Endothelial cell of hepatic sinusoid (primary cell): ENCODE measurements around the gene HMGB2.

Experiments
- in situ Hi-C: cut with HindIII; loops from 2 replicates; pipeline ENCODE4 v1.10.0; 2017; ENCODE audit warnings: low sequenced_read_pairs

Gene HMGB2

DNA sequence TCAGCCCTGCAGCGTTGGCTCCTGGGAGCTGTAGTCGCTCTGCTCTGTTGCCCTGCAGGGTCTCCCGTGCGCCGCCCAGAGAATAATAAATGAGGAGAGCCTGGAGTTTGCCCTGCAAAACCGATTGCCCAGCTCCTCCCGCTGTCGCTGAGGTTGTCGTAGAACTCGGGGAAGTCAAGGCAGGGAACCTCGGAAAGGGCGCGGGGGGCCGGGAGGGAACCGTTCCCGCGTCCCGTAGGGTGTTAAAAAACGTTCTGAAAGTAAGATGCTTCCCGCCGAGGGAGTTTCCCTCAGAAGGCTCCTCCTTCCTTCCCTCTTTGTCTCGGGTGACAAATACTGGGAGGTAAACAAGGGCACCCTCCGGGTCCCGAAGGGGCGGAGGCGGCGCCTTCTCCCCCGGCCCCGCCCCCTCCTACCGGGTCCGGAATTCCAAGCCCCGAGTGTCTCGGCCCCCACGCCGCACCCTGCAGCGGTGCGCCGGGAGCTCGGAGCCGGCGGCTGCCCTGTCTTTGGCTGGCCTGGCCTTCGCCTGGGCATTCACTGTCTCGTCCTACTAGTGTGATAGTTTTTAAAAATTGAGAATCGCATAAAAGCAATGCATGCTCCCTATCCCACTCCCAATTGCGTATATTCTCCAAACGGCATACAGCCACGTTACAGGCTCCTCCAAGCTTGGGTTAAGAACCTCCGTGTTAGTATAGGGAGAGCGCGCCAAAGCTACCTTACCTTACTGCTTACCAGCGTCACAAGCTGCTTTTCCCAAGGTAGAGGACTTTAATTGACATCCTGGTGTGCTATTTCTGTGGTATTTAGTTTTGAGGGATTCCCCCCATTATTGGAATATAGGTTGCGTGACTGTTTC lies 964 bp upstream of the HMGB2 start:
- in situ Hi-C loops: no loop called here

DNA sequence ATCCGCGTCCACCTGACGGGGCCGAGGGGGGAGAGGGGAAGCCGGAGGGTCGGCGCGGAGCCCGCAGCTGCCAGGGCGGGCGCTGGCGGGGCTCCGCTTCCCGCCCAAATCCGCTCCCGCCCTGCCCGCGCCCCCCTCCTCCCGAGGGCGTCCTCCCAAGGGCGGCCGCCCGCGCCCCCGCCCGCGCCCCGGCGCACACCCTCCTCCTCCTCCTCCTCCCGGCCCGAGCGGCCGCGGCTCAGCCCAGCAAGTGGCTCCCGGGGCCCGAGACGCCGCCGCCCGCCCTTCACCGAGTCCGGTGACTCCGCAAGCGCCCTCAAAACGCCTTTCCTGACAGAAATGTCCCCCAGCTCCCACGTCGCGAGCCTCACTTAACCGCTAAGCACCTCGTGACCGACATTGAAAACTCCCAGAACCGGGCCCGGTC lies 487 bp downstream of the HMGB2 start:
- in situ Hi-C loops: no loop called here

DNA sequence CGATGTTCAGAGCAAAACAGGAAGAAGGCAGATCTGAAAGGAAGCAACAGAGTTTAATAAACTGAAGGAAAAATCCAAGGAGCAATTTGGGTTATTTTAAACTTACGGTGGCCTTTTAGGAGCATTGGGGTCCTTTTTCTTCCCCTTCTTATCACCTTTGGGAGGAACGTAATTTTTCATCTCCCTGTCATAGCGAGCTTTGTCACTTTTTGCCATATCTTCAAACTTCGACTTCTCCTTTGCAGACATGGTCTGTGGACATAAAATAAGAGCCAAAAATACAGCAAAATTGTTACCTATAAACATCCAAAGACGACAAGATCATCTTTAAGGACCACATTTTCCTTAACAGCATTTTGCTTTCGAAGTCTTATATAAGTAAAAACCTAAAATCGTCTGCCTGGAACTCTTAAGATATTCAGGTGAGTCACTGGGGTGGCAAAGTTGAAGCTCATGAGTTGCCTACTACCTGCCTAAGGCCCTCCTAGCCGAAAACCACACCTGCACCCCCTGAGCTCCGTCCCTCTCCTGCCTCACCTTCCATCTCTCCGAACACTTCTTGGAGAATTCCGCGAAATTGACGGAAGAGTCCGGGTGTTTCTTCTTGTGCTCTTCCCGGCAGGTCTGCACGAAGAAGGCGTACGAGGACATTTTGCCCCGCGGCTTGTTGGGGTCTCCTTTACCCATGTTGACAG lies 1.0 kb downstream of the HMGB2 start:
- in situ Hi-C loops: no loop called here

DNA sequence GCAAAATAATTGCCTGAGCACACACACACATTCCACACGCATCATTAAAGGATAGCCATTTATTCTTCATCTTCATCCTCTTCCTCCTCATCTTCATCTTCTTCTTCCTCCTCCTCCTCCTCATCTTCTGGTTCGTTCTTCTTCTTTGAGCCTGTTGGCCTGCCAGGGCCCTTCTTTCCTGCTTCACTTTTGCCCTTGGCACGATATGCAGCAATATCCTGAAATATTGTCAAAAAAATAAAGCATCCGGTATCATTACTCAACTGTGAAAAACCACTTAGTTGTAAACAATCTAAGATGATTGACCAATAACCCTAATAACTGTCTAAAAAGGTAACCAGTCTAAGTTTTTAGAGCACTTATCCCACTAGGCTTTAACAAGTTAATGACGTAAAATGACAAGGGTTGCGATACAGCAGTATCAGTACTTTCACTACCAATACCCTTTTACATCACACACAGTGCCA lies 2.1 kb downstream of the HMGB2 start:
- in situ Hi-C loops: no loop called here

DNA sequence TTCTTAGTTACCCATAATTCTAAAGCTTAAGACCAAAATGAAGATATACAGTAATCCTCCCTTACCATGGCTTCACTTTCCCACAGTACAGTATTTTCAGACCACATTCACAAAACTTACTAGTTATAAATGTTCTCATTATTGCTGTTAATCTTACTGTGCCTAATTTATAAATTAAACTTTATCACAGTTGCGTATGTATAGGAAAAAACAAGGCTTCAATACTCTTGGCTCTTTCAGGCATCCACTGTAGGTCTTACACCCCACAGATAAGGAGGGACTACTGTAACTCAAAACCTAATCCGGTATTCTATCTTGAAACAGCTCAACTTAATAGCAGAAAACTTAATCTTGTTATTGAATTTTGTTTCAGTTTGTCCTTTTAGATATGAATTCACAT lies 3.6 kb downstream of the HMGB2 start:
- in situ Hi-C loops: no loop called here

DNA sequence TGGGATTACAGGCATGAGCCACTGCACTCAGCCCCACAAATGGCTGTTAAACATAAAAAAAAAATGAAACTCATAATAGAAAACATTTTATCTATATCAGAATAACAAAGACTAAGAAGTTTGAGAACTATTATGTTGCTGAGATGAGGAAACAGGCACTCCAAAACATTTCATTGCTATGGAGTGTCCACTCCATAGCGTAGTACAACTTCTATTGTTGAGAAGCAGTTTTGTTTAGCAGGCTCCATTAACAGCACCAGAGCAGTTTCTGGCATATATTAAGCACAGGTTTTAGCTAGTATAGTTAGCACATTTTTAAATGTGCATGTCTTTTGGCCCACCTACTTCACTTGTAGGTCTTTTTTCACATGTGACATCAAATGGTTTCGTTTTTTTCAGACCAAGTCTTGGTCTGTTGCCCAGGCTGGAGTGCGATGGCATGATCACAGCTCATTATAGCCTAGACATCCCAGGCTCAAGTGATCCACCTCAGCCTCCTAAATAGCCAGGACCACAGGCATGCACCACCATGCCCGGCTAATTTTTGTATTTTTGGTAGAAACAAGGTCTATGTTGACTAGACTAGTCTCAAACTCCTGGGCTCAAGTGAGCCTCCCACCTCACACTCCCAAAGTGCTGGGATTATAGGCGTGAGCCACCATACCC lies 5.8 kb downstream of the HMGB2 start:
- in situ Hi-C loops: no loop called here

DNA sequence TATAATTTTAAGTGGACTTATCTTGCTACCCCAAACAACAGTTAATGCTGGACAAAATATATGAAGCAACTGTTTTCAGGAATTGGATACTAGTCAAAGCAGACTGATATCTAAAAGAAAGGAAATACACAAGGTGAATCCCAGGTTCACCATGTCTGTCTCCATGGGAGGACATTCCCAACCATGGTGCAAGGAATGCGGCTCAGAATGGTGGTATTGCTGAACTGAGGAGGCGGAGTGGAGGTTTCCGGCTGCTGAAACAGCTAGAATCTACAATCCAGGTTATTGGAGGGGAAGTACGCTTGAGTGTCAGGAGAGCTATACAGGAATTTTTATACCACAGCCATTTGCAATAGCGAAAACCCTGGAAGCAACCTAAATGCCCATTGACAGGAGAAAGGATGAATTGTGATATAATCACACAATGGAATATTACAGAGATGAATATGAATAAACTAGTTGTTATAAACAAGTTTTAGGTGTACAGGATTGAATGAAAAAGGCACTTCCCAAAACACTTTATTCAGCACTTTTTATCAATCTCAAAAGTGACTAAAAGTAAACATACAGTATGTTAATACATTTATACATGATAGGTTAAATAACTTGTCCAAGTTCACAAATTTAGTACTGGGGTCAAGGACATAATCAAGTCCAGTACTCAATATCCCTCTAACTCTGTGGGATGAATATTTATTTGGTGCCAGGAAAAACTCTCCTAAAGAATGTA lies 9.0 kb downstream of the HMGB2 start:
- in situ Hi-C loops: no loop called here

DNA sequence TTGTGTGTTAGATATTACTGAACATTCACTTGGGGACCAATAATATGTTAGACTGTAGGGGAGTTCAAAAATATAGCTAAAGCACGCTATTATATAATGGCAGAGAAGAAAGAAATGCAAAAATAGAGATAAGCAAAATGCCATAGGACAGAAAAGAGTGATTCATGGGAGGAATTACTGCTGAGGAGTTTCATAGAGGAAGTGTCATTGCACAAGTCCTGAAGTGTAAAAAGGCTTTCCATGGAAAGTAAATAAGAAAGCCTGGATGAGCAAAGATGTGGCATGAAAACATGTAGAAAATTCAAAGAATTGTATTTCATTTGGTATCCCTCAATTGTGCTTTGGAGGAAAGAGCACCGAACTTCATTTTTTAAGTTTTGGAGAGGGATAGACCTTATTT lies 14.5 kb downstream of the HMGB2 start:
- in situ Hi-C loops: no loop called here

DNA sequence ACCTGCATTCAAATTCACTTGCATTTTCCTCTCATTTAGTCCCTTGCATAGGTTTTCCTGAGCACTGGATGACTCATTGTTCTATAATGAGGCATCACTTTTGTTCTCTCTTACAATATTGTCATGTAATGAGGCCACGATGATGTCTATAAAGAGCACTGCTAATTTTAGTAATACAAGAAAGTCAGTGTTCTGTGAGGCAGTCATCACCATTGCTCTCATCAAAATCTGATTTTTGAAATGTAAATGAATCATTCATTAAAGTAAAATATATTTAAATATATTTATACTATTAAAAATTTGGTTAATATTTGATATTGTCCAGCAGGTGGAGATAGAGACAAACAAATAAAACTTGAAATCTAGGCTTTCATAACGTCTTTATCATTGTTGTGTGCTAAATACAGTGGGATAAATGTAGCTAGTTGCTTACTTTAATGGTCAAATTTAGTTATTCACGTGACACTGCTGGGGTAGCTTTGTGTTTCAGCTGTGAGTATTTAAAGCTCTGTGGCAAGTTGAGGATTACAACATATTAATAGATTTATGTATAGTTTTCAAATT lies 15.4 kb downstream of the HMGB2 start:
- in situ Hi-C loops: no loop called here

DNA sequence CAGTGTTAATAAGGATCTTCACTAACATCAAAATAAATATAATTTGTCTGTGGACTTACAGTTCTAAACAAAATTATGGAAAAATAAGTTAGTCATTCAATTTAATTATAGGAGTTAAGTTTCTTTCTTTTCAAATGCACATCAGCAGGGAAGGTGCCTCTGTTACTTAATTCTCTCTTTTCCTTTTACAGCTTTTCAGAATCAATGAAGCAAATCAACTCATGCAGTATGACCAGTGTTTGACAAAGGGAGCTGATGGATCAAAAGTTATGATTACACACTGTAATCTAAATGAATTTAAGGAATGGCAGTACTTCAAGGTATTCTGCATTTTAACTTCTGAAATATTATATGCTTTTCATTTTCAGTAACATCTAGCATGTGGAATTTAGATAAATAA lies 15.9 kb downstream of the HMGB2 start:
- in situ Hi-C loops: no loop called here

DNA sequence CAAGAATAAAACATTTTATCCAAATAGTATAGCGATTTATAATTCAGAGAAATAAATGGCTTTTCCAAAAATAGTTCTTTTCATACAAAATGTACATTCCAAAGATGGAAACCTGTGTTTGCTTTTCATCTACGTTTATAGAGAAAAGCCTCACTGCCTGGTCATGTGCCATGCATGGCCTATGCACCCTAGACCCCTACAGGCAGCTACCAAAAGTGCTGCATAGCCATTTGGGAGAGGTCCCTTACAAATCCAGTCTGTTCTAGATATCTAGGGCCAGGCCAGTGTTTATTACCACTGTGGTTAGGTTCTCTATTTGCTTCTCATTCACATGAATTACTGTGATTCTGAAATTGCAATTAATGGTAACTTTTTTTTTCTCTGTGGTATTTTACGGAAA lies 17.2 kb downstream of the HMGB2 start:
- in situ Hi-C loops: no loop called here

DNA sequence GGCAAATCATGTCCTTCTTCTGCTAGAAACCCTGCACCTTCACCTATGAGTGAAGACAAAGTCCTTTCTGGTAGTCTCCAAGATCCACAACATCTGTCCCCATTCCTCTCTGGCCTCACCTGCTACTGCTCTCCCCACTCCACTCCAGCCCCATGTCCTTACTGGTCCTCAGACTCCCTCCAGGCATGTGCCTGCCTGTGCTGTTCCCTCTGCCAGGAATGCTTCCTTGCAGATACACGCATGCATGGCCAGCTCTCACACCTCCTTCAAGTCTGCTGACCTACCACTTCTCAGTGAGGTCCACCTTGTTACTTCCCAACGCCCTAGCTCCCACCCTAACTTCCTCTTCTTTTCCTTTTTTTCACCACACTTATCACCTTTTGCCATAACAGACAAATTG lies 18.1 kb downstream of the HMGB2 start:
- in situ Hi-C loops: no loop called here

DNA sequence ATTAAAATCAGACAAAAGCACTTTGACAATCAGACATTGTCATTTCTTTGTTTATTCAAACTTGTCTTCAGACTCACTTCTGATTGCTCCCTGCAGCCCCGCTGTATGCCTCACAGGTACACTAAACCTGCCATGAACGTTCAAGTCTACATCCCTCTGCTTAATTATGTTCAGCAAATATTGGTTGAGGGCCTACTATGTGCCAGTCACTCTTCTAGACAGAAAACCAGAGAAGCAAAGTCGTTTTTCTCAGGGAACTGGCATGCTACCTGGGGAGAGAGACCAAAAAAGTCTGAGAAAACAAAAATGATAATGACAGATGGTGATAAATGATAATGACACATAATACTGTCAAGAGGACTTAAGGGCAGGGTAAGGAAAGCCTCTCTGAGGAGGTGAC lies 19.4 kb downstream of the HMGB2 start:
- in situ Hi-C loops: no loop called here

DNA sequence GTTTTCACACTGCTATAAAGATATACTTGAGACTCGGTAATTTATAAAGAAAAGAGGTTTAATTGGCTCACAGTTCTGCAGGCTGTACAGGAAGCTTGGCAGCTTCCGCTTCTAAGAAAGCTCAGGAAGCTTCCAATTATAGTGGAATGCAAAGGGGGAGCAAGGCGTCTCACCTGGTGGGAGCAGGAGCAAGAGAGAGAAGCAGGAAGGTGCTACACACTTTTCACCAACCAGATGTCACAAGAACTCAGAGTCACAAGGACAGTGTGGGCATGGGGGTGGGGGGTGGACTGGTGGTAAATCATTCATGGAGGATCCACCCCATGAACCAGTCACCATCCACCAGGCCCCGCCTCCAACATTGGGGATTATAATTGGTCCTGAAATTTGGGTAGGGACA lies 22.8 kb downstream of the HMGB2 start:
- in situ Hi-C loops: no loop called here

DNA sequence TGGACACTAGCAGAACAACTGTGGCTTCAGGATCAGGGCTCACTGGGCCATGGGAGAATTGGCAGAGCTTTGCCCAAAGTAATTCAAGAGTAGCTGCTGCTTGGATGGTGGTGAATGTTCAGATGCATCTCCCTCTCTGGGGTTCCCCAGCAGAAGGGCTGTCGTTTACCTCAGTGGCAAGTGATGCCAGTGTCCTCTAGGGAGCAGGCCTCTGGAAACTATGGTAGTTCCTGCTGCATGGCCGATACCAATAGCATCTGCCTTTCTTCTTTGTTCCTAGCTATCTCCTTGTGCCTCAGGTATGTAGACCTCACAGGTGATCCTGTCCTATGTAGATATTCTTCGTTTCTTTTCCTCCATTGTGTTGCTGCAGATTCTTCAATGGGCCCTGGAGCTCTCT lies 26.4 kb downstream of the HMGB2 start:
- in situ Hi-C loops: no loop called here

DNA sequence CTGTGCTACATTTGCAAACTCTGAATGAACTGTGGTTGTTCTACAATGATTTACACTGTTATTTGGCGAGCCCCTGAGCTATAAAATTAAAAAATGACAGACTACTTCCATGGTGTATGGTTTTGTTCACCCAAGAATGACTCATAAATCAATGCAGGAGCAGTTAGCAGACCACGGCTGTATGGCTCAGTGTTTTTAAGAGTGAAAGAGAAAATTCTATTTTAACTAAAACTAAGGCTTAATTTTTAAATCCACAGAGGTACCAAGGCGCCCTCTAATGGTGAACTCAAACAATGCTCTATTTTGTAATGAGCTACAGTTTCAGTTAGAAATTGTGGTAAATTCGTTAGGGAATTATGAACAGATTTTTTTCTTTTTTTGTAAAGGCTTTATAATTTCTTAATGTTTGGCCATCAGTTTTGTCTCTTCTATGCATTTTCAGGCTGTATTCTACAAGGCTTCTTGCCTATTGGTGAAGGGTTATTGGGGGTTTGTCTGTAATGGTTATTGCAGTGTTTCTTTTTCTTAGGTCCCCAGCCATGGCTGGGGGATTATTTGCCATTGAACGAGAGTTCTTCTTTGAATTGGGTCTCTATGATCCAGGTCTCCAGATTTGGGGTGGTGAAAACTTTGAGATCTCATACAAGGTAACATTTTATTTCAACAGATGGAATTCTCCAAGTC lies 32.5 kb downstream of the HMGB2 start:
- in situ Hi-C loops: no loop called here

DNA sequence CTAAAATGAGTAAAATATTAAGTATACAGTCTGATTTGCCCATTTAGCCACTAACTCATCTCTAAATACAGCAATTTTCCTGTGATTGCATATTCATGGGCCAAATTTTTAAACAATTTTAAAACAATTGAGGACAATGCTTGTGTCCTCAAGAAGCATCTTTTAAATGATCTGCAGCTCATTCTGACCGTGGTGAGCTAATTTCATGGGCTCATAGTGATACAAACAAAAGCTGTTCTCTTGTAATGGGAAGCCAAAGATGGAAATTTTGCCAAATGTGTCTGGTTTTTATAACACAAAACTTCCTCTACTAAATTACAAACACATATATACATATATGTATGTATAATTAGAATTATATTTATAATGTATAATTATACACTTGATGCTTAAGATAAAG lies 39.7 kb downstream of the HMGB2 start:
- in situ Hi-C loops: no loop called here

DNA sequence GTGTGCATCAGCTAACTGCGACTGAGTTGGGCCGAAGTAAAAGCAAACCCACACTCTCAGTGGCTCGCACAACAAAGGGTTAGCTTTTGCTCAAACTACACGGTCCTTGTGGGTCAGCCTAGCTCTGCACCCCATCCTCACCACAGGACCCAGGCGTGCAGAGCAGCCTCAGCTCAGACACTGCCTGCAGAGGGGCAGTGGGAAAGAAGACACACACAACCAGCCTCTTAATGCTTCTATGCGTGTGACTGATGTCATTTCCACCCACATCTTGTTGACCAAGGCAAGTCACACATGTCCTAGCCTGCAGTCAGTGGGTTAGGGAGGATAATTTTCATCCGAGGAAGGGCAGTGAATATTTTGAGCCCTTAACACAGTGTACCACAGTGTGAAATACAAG lies 40.5 kb downstream of the HMGB2 start:
- in situ Hi-C loops: no loop called here

DNA sequence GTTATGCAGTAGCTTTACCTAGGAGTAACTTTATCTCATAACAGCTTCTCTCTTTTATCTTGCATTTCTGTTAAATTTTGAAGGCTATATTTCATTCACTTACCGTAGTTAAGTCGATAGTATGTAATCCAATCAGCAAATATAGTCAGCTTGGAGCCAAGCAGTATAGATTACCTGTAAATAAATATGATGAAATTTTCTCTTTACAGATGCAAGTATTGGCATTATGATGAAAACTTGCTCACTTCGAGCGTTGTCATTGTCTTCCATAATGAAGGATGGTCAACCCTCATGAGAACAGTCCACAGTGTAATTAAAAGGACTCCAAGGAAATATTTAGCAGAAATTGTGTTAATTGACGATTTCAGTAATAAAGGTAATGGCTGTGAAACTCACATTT lies 42.3 kb downstream of the HMGB2 start:
- in situ Hi-C loops: no loop called here

DNA sequence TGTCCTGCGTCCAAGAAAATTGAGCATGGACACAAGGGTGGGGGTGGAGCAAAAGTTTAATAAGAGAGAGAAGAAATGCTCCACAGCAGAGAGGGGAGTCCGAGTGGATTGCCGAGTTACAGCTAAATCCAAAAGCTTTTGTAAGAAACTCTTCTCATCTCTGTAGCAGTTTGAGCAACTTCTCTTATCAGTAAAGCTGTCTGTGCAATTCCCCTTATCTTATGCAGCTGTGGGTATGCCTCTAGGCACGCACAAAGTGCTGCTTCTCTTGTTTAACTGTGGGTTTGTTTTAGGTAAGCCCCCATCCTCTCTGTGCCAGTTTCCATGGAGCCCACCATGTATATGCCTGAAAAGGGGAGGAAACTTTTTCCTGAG lies 44.8 kb downstream of the HMGB2 start:
- in situ Hi-C loops: no loop called here
